GM18502 (cell line): ENCODE data around the gene PRKAG2.
"Not testable (repeated sequence)": the region's sequence is repeated elsewhere in the genome, so short reads cannot be mapped to it uniquely, and the experiment has no call there.

Experiments used
- ATAC-seq: cut with Tn5 transposase; IDR thresholded peaks from one replicate; pipeline ENCODE4 v1.9.1; 2021; ENCODE audit warnings: mild to moderate bottlenecking; ENCODE audit not compliant: unreplicated experiment, poor library complexity

PRKAG2 gene

GRCh38 chr7:151876899-151877777, at the start of gene PRKAG2:
PRKAG2 (minus strand) TSS chr7:151877115; CDS start chr7:151876620, 495 bp downstream.
- ATAC-seq, result peak; percentile 61

- no peak for ATAC-seq
Observed at GRCh38 chr7:151926336-151926712, 49.4 kb upstream of the PRKAG2 start.

GRCh38 chr7:151925446-151926335, 48.8 kb upstream of the PRKAG2 start:
- ATAC-seq, result peak; percentile 60

- ATAC-seq, result no peak
Observed at GRCh38 chr7:151924508-151924907, 47.6 kb upstream of the PRKAG2 start.

DNA sequence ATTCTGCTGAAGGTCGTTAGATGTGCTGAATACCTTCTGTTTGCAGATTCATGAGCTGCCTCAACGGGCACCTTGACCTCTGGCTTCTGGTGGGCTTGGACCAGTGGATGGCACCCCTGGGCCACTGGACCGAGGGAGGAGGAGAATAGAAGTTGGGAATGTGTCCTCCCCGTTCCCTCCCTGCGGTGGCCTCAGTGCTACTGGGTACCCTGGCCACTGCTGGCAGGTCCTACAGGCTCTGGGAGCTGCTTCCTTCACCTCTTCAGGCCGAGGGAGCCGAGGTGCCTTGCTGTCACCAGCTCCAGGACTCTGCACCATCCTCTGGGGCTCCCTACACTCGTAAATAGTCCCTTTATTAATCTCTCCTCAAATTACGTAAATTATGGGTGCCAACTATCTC, 47.1 kb upstream of the PRKAG2 start:
- ATAC-seq, result no peak

DNA sequence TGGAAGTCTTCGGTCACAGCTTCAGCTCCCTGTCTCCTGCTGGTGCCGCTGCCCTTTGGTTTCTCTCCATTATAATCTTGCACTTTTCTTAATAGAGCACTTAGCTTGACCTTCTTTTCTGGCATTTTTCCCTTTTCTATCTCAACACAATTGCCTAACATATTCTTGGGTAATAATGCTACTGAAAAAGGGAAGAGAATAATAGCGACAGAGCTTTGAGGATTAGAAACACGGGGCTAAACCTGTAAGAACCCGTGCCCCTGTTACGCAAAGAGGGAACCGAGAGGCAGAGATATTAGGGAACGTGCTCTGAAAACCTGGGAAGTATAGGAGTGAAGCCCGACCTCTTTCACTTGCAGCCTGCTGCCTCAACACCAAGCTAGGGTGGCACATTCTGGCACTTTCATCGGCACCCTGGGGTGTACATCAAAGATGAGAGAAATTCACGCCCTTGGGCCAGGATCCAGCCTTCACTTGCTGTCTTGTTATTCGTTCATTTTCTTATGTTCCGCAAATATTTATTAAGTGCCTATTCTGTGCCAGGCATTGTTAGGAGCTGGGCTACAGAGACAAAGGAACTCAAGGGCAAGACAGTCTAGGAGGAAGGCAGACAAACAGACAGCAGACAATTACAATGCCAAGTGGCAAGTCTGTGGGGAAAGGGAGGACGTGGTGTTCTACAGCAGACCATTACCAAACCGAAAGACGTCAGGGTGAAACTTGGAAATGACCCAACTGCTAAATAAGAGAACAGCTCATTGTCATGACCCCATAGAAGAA, 46.4 kb upstream of the PRKAG2 start:
- ATAC-seq, result no peak

GRCh38 chr7:151921451-151921850, 44.5 kb upstream of the PRKAG2 start:
- ATAC-seq, result no peak

DNA sequence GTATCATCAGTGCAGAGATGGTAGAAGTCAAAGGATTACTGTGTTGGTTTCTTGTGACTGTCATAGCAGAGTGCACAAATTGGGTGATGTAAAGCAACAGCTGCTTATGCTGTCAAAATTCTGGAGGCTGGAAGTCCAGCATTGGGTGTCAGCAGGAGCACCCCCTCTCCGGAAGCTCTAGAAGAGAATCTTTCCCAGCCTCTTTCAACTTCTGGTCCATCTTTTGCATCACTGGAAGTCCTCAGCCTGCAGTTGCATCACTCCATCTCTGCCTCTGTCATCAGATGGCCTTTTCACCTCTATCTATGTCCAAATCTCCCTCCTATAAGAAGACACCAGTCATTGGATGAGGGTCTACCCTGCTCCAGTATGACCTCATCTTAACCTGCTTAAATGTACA, 43.6 kb upstream of the PRKAG2 start:
- no peak for ATAC-seq

DNA sequence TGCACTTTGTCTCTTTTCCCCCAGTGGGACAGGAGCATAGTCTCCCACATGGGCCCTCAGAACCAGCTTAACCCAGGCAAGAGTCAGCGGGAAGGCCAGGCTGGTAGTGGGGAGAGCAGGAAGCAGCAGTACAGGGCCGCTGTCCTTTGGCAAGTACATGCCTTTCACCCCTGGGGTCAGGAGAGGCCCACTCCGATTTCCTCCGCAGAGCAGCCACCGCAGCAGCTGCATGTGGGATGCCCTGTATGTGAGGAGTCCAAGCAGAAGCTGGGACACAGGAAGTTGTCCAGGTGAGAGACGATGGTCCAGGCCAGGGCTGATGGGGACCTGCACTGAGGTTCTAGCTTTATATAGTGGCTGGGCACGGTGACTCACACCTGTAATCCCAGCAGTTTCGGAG, 42.7 kb upstream of the PRKAG2 start:
- ATAC-seq, result no peak

- no peak for ATAC-seq
Observed at GRCh38 chr7:151918510-151918843, 41.6 kb upstream of the PRKAG2 start.

DNA sequence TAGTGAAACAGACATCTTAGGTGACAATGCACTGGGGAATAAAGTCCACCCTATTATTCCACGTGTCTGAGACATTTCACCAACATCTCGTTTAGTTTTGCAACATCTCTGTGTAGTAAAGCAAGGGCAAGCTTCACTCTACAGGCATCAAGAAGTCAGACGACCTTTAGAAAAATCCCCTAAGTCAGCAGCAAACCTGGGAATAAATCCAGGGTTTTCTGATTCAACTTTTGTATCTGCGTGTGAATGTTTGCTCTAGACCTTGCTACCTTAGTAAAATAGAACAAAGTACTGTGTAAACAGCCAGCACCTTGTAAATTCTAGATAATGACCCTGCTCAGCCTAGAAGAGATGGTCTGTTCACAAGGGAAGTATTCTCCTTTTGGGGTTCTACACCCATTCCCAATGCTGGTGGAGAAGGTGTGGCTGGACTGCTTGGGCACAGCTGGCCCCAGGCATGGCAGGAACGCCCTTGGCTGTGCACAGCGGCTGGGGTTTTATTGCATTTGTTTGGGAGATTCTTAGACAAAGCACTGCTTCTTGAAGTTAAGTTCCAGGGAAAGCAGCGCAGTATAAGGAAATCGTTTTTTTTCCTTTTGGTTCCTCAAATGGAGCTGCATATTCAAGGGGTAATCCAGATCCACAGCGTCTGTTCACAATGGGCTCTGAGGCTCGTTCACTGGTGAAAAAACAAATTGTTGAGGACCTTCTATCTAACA, 41.0 kb upstream of the PRKAG2 start:
- ATAC-seq, result no peak

DNA sequence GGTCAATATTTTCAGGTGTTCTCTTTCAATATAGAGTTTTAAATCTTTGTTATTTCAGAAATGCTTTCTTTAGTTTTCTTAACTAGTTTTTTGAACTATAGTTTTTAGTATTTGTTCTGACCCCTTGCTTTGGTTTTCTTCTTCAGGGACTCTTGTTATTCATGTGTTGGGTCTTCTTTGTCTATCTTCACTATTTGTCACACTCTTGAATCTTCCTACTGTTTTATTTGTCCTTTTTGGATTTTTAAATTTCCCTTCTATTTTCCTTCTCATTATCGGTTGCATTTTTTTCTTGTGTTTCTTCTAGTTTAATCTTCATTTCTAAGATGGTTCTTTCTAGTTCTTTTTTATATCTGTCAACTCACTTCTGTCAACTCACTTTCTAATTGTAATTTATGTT, 37.1 kb upstream of the PRKAG2 start:
- no peak for ATAC-seq

DNA sequence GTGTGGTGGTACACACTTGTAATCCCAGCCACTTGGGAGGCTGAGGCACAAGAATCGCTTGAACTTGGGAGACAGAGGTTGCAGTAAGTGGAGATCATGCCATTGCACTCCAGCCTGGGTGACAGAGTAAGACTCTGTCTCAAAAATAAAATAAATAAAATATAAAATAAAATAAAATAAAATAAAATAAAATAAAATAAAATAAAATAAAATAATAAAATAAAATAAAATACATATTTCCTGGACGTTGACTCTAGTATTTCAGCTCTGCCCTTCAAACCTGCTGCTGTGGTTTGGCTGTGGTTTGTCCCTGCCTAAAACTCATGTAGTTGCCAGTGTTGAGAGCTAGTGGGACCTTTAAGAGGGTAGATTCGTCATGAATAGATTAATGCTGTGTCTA, 33.7 kb upstream of the PRKAG2 start:
- not testable (repeated sequence) for ATAC-seq

DNA sequence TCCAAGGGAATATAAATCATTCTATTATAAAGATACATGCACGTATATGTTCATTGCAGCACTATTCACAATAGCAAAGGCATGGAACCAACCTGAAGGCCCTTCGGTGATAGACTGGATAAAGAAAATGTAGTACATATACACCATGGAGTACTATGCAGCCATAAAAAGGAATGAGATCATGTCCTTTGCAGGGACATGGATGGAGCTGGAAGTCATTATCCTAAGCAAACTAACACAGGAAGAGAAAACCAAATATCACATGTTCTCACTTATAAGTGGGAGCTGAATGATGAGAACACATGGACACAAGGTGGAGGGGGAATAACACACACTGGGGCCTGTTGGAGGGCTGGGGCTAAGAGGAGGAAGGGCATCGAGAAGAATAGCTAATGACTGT, 30.2 kb upstream of the PRKAG2 start:
- not testable (repeated sequence) for ATAC-seq

- ATAC-seq, result no peak
Observed at GRCh38 chr7:151905766-151906165, 28.9 kb upstream of the PRKAG2 start.

DNA sequence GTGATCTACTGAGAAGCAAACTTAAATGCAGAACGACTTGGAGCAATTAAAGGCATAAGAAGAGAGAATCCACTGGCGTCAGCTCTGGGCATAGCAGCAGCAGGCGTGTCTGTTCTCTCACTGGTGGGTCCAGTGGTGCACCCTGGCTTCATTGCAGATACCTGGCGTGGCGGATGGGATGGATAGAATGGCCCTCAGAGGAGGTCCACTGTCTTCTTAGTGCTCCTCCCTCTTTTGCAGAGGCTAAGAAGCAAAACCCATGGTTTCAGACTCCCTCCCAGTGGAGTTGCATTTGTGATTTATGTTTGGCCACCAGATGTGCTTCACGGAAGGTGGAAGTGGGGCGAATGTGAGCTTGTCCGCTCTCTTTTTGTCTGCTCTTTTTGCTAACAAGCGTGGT, 28.4 kb upstream of the PRKAG2 start:
- ATAC-seq, result no peak

- ATAC-seq, result no peak
Observed at GRCh38 chr7:151904270-151904669, 27.4 kb upstream of the PRKAG2 start.

DNA sequence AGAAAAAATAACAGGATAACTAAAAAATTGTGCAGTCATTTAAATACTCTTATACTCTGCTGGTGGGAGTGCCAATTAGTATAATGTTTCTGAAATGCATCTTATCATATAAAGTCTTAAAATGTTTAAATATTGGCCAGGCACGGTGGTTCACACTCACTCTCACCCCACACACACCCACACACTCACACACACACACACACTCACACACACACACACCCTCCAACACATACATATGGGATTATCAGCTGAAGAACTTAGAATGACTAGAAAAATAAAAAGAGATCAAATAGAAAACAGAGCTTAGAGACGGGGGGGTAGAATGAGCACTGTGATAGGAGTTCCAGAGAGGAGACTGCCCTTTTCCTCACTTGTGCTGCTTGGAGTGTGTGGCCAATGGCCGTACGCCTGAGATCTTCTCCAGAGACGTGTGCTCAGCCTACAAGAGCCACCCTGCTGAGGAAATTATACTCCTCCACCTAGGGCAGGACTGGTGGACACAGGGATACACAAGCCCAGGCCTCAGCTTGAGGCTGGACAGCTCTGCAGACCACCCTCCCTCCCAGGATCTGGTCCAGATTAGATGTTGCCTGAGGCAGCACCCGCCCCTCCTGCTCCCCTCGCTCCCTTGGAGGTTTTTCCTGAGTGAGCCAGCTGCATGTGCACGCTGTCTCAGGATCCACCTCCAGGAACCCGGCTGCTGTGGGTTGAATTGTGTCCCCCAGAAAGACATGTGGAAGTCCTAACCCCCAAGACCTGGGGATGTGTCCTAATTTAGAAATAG, 26.5 kb upstream of the PRKAG2 start:
- ATAC-seq, result no peak

- no peak for ATAC-seq
Observed at GRCh38 chr7:151902311-151902710, 25.4 kb upstream of the PRKAG2 start.
